Measurements from ENCODE around the gene MRE11. TPM values are rescaled to one million over a fixed set of nuclear protein-coding genes. Genes with fewer than 3 reads are reported as not detected.

The MRE11 gene
- total RNA-seq (18.3 TPM), polyA plus RNA-seq (ENCODE audit: insufficient read depth in 1 of 8, insufficient read length in 8 of 8, low replicate concordance in 1 of 8) (10 to 100 TPM in 7 of 8 donors, 1 to 10 TPM in 1; 8.0 to 22.6 (median 14.0) TPM)
- long read RNA-seq, donor 1, result 0 reads
- long read RNA-seq, donor 2, result 0 reads
- long read RNA-seq, donor 3, result 0 reads
- long read RNA-seq, donor 4, result 0 reads
- long read RNA-seq, donor 5, full-length matches to known transcripts, result 2 of 12 reads
- long read RNA-seq, donor 5, partial matches to known transcripts, result 10 of 12 reads
- long read RNA-seq, donor 5, other reads (novel, unspliced or antisense), result 0 of 12 reads
- long read RNA-seq, donor 6, result 0 reads
- long read RNA-seq, donor 7, result 0 reads
- long read RNA-seq, donor 8, result 0 reads
- long read RNA-seq, donor 9, result 0 reads
- long read RNA-seq, donor 10, partial matches to known transcripts, result 40 of 41 reads
- long read RNA-seq, donor 10, other reads (novel, unspliced or antisense), result 0 of 41 reads
- long read RNA-seq, donor 11, full-length matches to known transcripts, result 1 of 1 reads
- long read RNA-seq, donor 11, partial matches to known transcripts, result 0 of 1 reads
- long read RNA-seq, donor 11, other reads (novel, unspliced or antisense), result 0 of 1 reads

DNA sequence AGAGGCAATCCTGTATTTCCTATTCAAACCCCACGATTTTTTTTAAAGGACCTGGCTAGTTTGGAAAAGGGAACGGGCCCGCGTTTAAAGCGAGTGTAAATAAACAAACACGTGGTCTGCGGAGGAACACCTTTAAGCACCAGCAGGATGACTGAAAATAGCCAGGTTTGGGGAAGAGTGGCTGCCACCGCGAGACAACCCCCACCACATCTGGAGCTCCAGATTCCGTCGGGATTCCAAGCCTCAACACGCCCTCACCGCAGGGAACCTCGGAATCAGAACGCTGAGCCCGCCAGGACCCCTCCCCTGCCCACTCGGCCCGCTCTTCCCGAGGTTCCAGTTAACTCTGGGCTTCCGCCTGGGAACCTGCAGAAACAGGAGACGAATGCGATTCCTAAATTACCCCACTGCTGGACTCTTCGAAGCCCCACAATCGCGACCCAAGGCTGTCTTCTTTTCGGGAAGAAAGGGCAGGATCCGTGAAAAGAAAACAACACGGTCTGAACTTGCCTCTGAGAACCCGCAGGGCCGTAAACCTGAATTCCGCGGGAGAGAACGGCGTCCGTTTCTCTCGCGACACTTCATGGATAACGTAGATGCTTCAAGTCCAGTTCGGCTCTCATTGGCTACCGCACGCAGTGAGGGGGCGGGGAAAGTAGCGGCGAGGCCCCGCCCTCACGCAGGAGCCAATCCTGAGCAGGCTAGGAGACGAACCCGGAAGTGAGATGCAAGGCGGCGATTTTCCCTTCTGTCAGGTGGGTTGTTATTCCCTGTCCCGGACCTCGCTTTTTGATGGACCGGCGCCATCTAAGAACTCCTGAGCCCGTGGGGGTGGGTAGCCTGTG is at the start of gene MRE11, which contains the start of gene ANKRD49:
Gene MRE11, minus strand, starts transcription at position 564 of the 845 bp plus-strand sequence. CDS start 1,043 bp downstream, outside the sequence.
Gene ANKRD49, plus strand, starts transcription at position 704 of the 845 bp plus-strand sequence. CDS start 2,710 bp downstream, outside the sequence.
- Histone ChIP-seq H3K4me1 (ENCODE audit: control insufficient read depth, insufficient read depth, low read length) (peaks cover 2% of the 10 kb centered on the region), H3K9me3 (replicated peaks; ENCODE audit: control insufficient read depth, low read depth, low read length) (no peaks in the 10 kb centered on the region), H3K4me3 (ENCODE audit: low read length) (peak within 1 kb of the TSS; percentile 95), H3K27me3 (ENCODE audit: control insufficient read depth, insufficient read depth, low read length) (no peaks in the 10 kb centered on the region), H3K36me3 (ENCODE audit: control insufficient read depth, insufficient read depth, low read length) (peaks cover 19% of the 10 kb centered on the region), H3K27ac (ENCODE audit: low read length) (peak within 1 kb of the TSS; percentile 87)
- under 1% methylated on average over 51 of the region's 55 CpGs for WGBS (ENCODE audit: insufficient coverage)
- peak; percentile 99 for DNase-seq

DNA sequence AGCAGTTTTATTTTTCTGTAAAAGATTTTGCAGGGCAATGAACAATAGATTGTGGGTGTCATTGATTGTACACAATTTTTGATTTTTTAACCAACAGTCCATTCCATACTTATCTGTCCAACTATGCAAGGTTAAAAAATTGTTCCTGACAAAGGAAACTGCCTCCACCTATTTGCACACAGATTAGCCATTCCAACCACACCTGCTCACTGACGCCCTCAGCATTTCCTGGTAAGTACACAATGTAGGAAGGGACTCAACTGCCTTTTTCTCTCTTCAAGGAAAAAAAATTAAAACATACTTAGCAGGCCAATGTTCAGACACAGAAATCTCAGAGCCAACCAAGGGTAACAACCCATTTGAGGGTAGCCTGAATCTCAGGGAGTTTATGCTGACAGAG is 45.8 kb upstream of the MRE11 start:
- Histone ChIP-seq H3K4me1 (ENCODE audit: control insufficient read depth, insufficient read depth, low read length) (peaks cover 5% of the 10 kb centered on the region), H3K36me3 (ENCODE audit: control insufficient read depth, insufficient read depth, low read length) (no peaks in the 10 kb centered on the region), H3K27me3 (ENCODE audit: control insufficient read depth, insufficient read depth, low read length) (no peaks in the 10 kb centered on the region), H3K9me3 (replicated peaks; ENCODE audit: control insufficient read depth, low read depth, low read length) (no peaks in the 10 kb centered on the region), H3K4me3 (ENCODE audit: low read length) (no peak overlapping the region), H3K27ac (ENCODE audit: low read length) (no peak overlapping the region)
- DNase-seq, result no peak
- WGBS (ENCODE audit: insufficient coverage), result no CpG with 5 or more reads among the region's 1 CpG

DNA sequence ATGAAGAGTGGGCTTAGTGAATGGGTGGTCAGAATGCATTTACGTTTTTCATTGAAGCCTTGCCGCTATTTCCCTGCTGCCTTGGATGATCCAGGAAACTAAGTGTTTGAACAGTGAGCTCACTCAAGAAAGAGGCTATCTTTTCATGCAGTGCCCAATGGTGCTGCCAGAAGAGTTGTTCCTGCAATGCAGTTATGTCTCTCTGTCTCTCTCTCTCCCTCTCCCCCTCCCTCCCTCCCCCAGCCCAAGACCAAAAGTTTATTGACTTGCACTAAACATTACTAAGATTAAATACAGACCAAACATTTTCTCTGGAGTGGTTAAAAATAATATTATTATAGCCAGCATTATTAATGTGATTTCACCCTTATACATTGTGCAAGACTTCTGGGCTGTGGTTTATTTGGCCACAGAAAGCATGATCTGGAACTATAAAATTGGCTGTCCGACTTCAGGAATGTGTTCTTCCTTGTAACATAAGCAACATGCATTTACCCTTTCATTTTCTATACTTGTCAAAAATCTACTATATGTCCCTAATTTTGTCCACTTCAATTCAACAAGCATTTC is 43.5 kb upstream of the MRE11 start:
- H3K27ac ChIP-seq (ENCODE audit: low read length), result no peak overlapping the region

DNA sequence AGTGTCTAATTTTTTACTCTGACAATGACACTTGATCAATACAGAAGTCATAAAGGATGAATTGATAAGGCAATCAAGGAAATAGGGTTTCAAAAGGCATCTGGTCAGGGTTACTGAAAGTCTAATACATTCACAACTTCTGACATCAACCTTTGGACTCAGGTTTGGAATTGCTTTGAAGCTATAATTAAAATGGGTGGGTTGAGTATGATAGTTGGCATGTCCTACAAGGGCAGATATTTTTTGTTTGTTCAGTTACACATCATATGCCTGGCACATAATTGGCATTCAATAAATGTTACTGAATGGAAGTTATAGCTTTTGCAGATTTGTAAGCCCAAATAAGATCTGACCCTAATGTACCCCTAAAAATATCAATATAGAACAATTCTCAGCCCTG is 42.7 kb upstream of the MRE11 start:
- Histone ChIP-seq H3K4me3 (ENCODE audit: low read length) (no peak overlapping the region), H3K27ac (ENCODE audit: low read length) (no peak overlapping the region), H3K27me3 (ENCODE audit: control insufficient read depth, insufficient read depth, low read length) (no peaks in the 10 kb centered on the region), H3K36me3 (ENCODE audit: control insufficient read depth, insufficient read depth, low read length) (no peaks in the 10 kb centered on the region), H3K9me3 (replicated peaks; ENCODE audit: control insufficient read depth, low read depth, low read length) (no peaks in the 10 kb centered on the region), H3K4me1 (ENCODE audit: control insufficient read depth, insufficient read depth, low read length) (peaks cover 2% of the 10 kb centered on the region)
- no peak for DNase-seq

More for the DNA sequence above, 43.5 kb upstream of the MRE11 start:
- no peak overlapping the region for H3K4me3 ChIP-seq (ENCODE audit: low read length)
- peak; percentile 68 for DNase-seq
- no peaks in the 10 kb centered on the region for H3K27me3 ChIP-seq (ENCODE audit: control insufficient read depth, insufficient read depth, low read length)
- no peaks in the 10 kb centered on the region for H3K36me3 ChIP-seq (ENCODE audit: control insufficient read depth, insufficient read depth, low read length)
- peaks cover 2% of the 10 kb centered on the region for H3K4me1 ChIP-seq (ENCODE audit: control insufficient read depth, insufficient read depth, low read length)
- WGBS (ENCODE audit: insufficient coverage), result 93% methylated on average over 2 of the region's 3 CpGs
- H3K9me3 ChIP-seq (replicated peaks; ENCODE audit: control insufficient read depth, low read depth, low read length), result no peaks in the 10 kb centered on the region

DNA sequence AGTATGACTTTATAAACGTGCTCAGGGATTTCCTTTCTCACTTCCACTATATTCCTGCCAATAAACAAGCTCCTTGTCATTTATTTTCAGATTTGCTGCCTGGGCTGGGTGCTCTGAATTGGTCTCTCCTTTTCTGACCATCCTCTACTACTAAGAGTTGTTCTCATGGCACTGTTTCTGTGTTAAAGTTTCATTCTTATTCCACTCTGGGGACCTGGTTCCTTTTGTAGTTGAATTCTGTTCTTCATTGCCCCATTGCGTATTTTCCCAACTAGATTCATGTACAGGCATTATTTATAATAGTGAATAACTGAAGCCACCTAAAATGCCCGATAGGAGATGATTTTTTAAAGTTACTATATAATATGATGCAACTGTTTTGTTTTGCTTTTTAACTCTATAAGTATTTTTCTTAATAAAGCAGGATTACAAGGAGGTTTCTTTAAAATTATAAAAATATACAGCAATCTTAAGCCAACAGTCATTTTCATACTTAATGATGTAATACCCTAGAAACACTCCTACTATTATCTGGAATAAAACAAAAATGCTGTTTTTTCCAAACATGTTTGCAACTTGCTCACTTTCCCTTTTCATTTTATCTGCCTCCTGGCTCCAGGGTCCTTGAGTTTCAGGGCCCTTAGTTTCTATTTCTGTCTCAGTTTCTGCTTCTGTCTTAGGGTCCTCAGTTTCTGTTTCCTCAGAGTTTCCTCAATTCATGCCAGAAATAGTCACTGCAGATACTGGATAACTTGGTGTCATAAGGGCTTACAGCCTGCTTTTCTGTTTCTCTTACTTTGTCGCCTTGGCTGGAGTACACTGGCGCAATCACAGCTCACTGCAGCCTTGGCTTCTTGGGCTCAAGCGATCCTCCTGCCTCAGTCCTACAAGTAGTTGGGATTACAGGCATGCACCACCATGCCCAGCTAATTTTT is 40.3 kb upstream of the MRE11 start:
- Histone ChIP-seq H3K27ac (ENCODE audit: low read length) (peak overlapping the region; percentile 44), H3K36me3 (ENCODE audit: control insufficient read depth, insufficient read depth, low read length) (no peaks in the 10 kb centered on the region), H3K4me3 (ENCODE audit: low read length) (no peak overlapping the region), H3K9me3 (replicated peaks; ENCODE audit: control insufficient read depth, low read depth, low read length) (no peaks in the 10 kb centered on the region), H3K4me1 (ENCODE audit: control insufficient read depth, insufficient read depth, low read length) (peaks cover 2% of the 10 kb centered on the region), H3K27me3 (ENCODE audit: control insufficient read depth, insufficient read depth, low read length) (no peaks in the 10 kb centered on the region)
- peak; percentile 84 for DNase-seq
- WGBS (ENCODE audit: insufficient coverage), result 50% methylated on average over 3 of the region's 6 CpGs

DNA sequence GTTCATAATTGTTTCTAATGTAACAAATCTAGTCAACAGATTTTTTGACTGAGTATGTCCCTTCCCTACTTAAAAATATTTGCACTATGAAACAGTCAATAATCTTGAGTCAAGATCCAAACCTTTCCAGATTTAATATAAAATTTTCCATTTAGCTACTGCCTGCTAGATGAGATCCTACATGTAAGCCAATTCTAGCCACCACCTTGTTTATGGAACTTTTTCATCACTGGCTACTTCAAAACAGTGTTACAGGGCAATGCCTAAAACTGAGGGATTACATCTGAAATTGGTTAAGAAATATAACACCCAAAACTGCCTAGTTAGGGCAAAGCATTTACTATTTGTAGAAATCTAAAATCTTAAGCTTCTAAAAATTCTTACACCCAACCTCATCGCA is 39.6 kb upstream of the MRE11 start:
- DNase-seq, result peak; percentile 55
- H3K27ac ChIP-seq (ENCODE audit: low read length), result no peak overlapping the region
- WGBS (ENCODE audit: insufficient coverage), result no CpG with 5 or more reads among the region's 1 CpG

DNA sequence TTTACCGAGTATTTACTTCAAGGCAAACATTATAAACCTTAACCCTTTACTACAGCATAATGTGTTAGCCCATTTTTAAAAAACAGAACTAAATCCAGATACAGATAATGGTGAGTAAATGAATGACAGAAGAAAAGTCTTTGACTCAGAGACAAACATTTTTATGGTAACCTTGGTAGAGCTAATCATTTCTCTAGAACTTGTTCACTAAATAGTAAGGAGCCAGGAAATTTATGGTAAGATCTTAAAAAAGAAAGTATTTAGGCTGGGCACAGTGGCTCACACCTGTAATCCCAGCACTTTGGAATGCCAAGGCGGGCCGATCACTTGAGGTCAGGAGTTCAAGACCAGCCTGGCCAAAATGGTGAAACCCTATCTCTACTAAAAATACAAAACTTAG is 38.6 kb upstream of the MRE11 start:
- Histone ChIP-seq H3K36me3 (ENCODE audit: control insufficient read depth, insufficient read depth, low read length) (no peaks in the 10 kb centered on the region), H3K4me1 (ENCODE audit: control insufficient read depth, insufficient read depth, low read length) (peaks cover 2% of the 10 kb centered on the region), H3K27ac (ENCODE audit: low read length) (no peak overlapping the region), H3K4me3 (ENCODE audit: low read length) (no peak overlapping the region), H3K9me3 (replicated peaks; ENCODE audit: control insufficient read depth, low read depth, low read length) (no peaks in the 10 kb centered on the region), H3K27me3 (ENCODE audit: control insufficient read depth, insufficient read depth, low read length) (no peaks in the 10 kb centered on the region)
- DNase-seq, result no peak
- WGBS (ENCODE audit: insufficient coverage), result 100% methylated on average over 2 of the region's 3 CpGs

More for the DNA sequence above, 39.6 kb upstream of the MRE11 start:
- Histone ChIP-seq H3K4me3 (ENCODE audit: low read length) (no peak overlapping the region), H3K36me3 (ENCODE audit: control insufficient read depth, insufficient read depth, low read length) (no peaks in the 10 kb centered on the region), H3K9me3 (replicated peaks; ENCODE audit: control insufficient read depth, low read depth, low read length) (no peaks in the 10 kb centered on the region), H3K27me3 (ENCODE audit: control insufficient read depth, insufficient read depth, low read length) (no peaks in the 10 kb centered on the region), H3K4me1 (ENCODE audit: control insufficient read depth, insufficient read depth, low read length) (peaks cover 2% of the 10 kb centered on the region)

DNA sequence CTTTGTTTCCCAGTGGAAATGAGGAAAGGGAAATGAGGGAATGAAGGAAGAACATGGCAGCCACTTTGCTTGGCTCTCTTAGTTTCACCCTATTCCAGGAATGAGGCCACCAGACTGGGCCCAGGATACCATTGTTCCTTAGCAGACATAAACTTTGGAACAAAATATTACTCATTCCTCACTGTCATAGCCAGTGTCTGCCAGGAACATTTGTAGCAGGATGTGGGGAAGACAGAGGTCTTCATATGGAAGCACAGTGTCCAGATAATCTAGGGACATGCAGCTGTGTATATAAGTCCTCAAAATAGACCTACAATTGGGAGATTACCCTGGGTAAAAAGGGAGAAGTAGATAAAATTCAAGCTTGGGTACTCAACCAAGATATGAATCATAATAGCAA is 34.9 kb upstream of the MRE11 start:
- Histone ChIP-seq H3K4me1 (ENCODE audit: control insufficient read depth, insufficient read depth, low read length) (peaks cover 4% of the 10 kb centered on the region), H3K27me3 (ENCODE audit: control insufficient read depth, insufficient read depth, low read length) (no peaks in the 10 kb centered on the region), H3K27ac (ENCODE audit: low read length) (no peak overlapping the region), H3K9me3 (replicated peaks; ENCODE audit: control insufficient read depth, low read depth, low read length) (no peaks in the 10 kb centered on the region), H3K4me3 (ENCODE audit: low read length) (no peak overlapping the region), H3K36me3 (ENCODE audit: control insufficient read depth, insufficient read depth, low read length) (no peaks in the 10 kb centered on the region)
- DNase-seq, result no peak

Data from muscle of leg (tissue), 16 donors.